Keratinocyte (primary cell): ENCODE measurements around the gene GNG13. TPM values are rescaled to one million over a fixed set of nuclear protein-coding genes. Genes with fewer than 3 reads are reported as not detected.
A peak's percentile ranks its signal among the peaks of the same experiment; 100 is the strongest.

Experiments used
- DNase-seq: peaks from one replicate; pipeline ENCODE4 v3.0.0-alpha.2; 2011; ENCODE audit warnings: low read depth, missing footprints, low spot score
- FAIRE-seq: peaks from 2 replicates; lab custom pipeline; 2011; peaks lifted over from hg19 to GRCh38; lab: Jason Lieb, UNC
- H2AFZ ChIP-seq: 2 replicates; pipeline ENCODE4 v1.6.0; 2012; ENCODE audit warnings: low read length, control low read depth, inconsistent platforms; ENCODE audit not compliant: control insufficient read depth
- H3K27ac ChIP-seq: 2 replicates; pipeline ENCODE4 v1.5.1; 2011; ENCODE audit warnings: low read length; ENCODE audit not compliant: control insufficient read depth, insufficient read depth
- H3K27me3 ChIP-seq: 3 replicates; pipeline ENCODE4 v1.6.0; 2011; ENCODE audit warnings: low read length; ENCODE audit not compliant: control insufficient read depth, insufficient read depth; ENCODE audit errors: extremely low read depth
- H3K36me3 ChIP-seq, 2 experiments: 2 replicates in 1 of 2; 3 replicates in 1 of 2; pipeline ENCODE4 v1.5.1; 2011; ENCODE audit warnings: low read length in 2 of 2, mild to moderate bottlenecking in 1 of 2; ENCODE audit not compliant: control insufficient read depth in 2 of 2, insufficient read depth in 2 of 2; ENCODE audit errors: extremely low read depth in 1 of 2
- H3K4me1 ChIP-seq: 3 replicates; pipeline ENCODE4 v1.5.1; 2011; ENCODE audit warnings: low read length; ENCODE audit not compliant: control insufficient read depth, insufficient read depth; ENCODE audit errors: extremely low read depth
- H3K4me2 ChIP-seq: 3 replicates; pipeline ENCODE4 v1.6.0; 2011; ENCODE audit warnings: low read depth, low read length; ENCODE audit not compliant: control insufficient read depth, insufficient read depth; ENCODE audit errors: extremely low read depth
- H3K4me3 ChIP-seq, 3 experiments: fragments of 200-600 bp in 1 of 3; sonication (generic) in 1 of 3; 2 replicates in 2 of 3; 3 replicates in 1 of 3; pipeline ENCODE4 v1.5.1; 2011 to 2016; ENCODE audit warnings: low read length in 3 of 3, mild to moderate bottlenecking in 3 of 3, control low read depth in 2 of 3, inconsistent platforms in 1 of 3, low read depth in 1 of 3, mixed read lengths in 1 of 3, mixed run types in 1 of 3, moderate library complexity in 1 of 3; ENCODE audit not compliant: control insufficient read depth in 2 of 3, insufficient read depth in 2 of 3; ENCODE audit errors: extremely low read depth in 1 of 3
- H3K79me2 ChIP-seq: 2 replicates; pipeline ENCODE4 v1.6.0; 2012; ENCODE audit warnings: low read length; ENCODE audit not compliant: control insufficient read depth, insufficient read depth
- H3K9ac ChIP-seq: 3 replicates; pipeline ENCODE4 v1.6.0; 2011; ENCODE audit warnings: low read length; ENCODE audit not compliant: control insufficient read depth, insufficient read depth; ENCODE audit errors: extremely low read depth
- H3K9me1 ChIP-seq: 3 replicates; pipeline ENCODE4 v1.6.0; 2011; ENCODE audit warnings: low read length; ENCODE audit not compliant: control insufficient read depth, insufficient read depth; ENCODE audit errors: extremely low read depth
- H3K9me3 ChIP-seq: 2 replicates; pipeline ENCODE4 v1.5.1; 2012; ENCODE audit warnings: low read depth, low read length; ENCODE audit not compliant: control insufficient read depth
- H4K20me1 ChIP-seq: 3 replicates; pipeline ENCODE4 v1.6.0; 2011; ENCODE audit warnings: low read length; ENCODE audit not compliant: control insufficient read depth, insufficient read depth; ENCODE audit errors: extremely low read depth
- EZH2 ChIP-seq: IDR thresholded peaks from one replicate; pipeline ENCODE4 v1.6.1; 2012; ENCODE audit warnings: inconsistent platforms, mild to moderate bottlenecking, low read length, moderate library complexity
- dilution Hi-C: fragments of 300-500 bp; cut with MboI; formaldehyde crosslinking; loops from one replicate; pipeline ENCODE4 v1.7.0; 2020; ENCODE audit warnings: low sequenced_read_pairs; ENCODE audit not compliant: extremely low pct_ligation_motif_present
- polyA plus RNA-seq, 5 experiments: library from polyadenylated mRNA; depleted of rRNA in 3 of 5; stranded (reverse) in 3 of 5; stranded (forward) in 1 of 5; unstranded in 1 of 5; fragments of >200 nt; gene quantifications; 1 replicate in 1 of 5; 2 replicates in 3 of 5; 3 replicates in 1 of 5; pipeline versions ENCODE4 v1.2.1 to v1.2.3, GENCODE V29; 2011 to 2012; ENCODE audit warnings: missing spikeins in 2 of 5, low read depth in 1 of 5, low replicate concordance in 1 of 5
- TF ChIP-seq, protein P1 (sequence below), 3 experiments: IDR thresholded peaks in 1 of 3; conservative IDR thresholded peaks in 1 of 3; optimal IDR thresholded peaks in 1 of 3; 2 replicates in 2 of 3; 3 replicates in 1 of 3; pipeline versions ENCODE3 to v1.5.1; 2011; ENCODE audit warnings: low read length in 3 of 3, mild to moderate bottlenecking in 3 of 3, moderate library complexity in 2 of 3, control low read depth in 1 of 3, inconsistent platforms in 1 of 3; ENCODE audit not compliant: insufficient read depth in 2 of 3; ENCODE audit errors: extremely low read depth in 1 of 3

GNG13 gene
- polyA plus RNA-seq, 1 donor (not counting 4 experiments of a cell fraction or from before 2014, with no cell fraction given), result not detected

DNA sequence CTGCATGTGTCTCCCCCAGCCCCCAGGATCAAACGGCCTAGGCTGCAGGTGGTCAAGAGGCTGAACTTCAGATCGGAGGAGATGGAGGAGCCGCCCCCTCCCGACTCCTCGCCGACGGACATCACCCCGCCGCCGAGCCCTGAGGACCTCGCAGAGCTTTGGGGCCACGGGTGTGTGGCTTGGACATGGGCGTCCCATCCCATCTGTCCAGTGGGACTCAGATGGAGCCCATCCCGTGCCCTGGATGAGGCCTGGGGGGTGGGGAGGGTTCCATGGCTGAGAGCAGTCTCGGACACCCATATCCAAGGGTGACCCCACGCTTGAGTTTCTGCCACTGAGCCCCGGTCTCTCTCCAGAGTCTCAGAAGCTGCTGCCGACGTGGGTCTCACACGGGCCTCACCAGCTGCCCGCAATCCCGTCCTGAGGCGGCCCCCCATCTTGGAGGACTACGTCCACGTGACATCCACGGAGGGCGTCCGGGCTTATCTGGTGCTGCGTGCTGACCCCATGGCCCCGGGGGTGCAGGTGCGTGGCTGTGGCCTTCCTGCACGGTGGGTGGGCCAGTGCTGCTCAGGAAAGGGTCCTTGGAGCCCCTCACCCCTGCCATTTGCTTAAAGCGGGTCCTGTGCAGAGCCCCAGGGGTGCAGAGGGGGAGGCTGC, 11.2 kb downstream of the GNG13 start:
- Histone ChIP-seq H3K9me1 (no peaks in the 10 kb centered on the region), H3K27ac (no peak overlapping the region), H3K9ac (peak overlapping the region; percentile 76), H2AFZ (no peak overlapping the region), H3K79me2 (peaks cover 27% of the 10 kb centered on the region), H3K9me3 (no peaks in the 10 kb centered on the region), H3K4me3 (peak overlapping the region; percentile 74 to 82 (median 76)), H3K36me3 (peaks cover 5 to 12% of the 10 kb centered on the region in 2 experiments), H3K27me3 (no peaks in the 10 kb centered on the region), H3K4me1 (peaks cover 14% of the 10 kb centered on the region), H4K20me1 (peaks cover 7% of the 10 kb centered on the region), H3K4me2 (peak overlapping the region; percentile 76)
- FAIRE-seq (no peak), DNase-seq (no peak)
- dilution Hi-C loops, result no loop called here
- TF ChIP-seq, protein P1, sequence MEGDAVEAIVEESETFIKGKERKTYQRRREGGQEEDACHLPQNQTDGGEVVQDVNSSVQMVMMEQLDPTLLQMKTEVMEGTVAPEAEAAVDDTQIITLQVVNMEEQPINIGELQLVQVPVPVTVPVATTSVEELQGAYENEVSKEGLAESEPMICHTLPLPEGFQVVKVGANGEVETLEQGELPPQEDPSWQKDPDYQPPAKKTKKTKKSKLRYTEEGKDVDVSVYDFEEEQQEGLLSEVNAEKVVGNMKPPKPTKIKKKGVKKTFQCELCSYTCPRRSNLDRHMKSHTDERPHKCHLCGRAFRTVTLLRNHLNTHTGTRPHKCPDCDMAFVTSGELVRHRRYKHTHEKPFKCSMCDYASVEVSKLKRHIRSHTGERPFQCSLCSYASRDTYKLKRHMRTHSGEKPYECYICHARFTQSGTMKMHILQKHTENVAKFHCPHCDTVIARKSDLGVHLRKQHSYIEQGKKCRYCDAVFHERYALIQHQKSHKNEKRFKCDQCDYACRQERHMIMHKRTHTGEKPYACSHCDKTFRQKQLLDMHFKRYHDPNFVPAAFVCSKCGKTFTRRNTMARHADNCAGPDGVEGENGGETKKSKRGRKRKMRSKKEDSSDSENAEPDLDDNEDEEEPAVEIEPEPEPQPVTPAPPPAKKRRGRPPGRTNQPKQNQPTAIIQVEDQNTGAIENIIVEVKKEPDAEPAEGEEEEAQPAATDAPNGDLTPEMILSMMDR (optimal IDR thresholded peaks at IDR 0.05 in 1 of 3, IDR thresholded peaks at IDR 0.05 in 1 of 3, conservative IDR thresholded peaks at IDR 0.05 in 1 of 3; ENCODE audit: extremely low read depth in 1 of 3, insufficient read depth in 2 of 3, low read length in 3 of 3), result no peak
- no peak for TF ChIP-seq EZH2

GRCh38 chr16:788399-789126, 12.0 kb downstream of the GNG13 start, which contains the start of gene CHTF18:
Gene CHTF18 (plus strand): TSS chr16:788620. CDS start chr16:788685, 65 bp downstream.
- Histone ChIP-seq H4K20me1 (peaks cover 7% of the 10 kb centered on the region), H3K9me1 (no peaks in the 10 kb centered on the region), H3K27ac (peak within 1 kb of the TSS; percentile 47), H2AFZ (peak within 1 kb of the TSS; percentile 79), H3K9me3 (no peaks in the 10 kb centered on the region), H3K4me2 (peak within 1 kb of the TSS; percentile 88), H3K9ac (peak within 1 kb of the TSS; percentile 83), H3K79me2 (peaks cover 27% of the 10 kb centered on the region), H3K36me3 (peaks cover 5 to 12% of the 10 kb centered on the region in 2 experiments), H3K4me3 (peak within 1 kb of the TSS; percentile 74 to 86 (median 86)), H3K4me1 (peaks cover 19% of the 10 kb centered on the region), H3K27me3 (no peaks in the 10 kb centered on the region)
- TF ChIP-seq, protein P1 (optimal IDR thresholded peaks at IDR 0.05 in 1 of 3, IDR thresholded peaks at IDR 0.05 in 1 of 3, conservative IDR thresholded peaks at IDR 0.05 in 1 of 3; ENCODE audit: extremely low read depth in 1 of 3, insufficient read depth in 2 of 3, low read length in 3 of 3), result no peak
- no peak for TF ChIP-seq EZH2
- DNase-seq (no peak), FAIRE-seq (no peak)
- dilution Hi-C loops, result no loop called here
